H7 (cell line): ENCODE results near the gene NTN5. TPM values are rescaled to one million over a fixed set of nuclear protein-coding genes. Genes with fewer than 3 reads are reported as not detected.

ENCODE experiments used
- DNase-seq: peaks from one replicate; pipeline ENCODE4 v3.0.0; 2012
- H3K27me3 ChIP-seq: 2 replicates; pipeline ENCODE4 v1.6.0; 2011; ENCODE audit warnings: mild to moderate bottlenecking, low read length; ENCODE audit not compliant: control insufficient read depth, insufficient read depth
- H3K36me3 ChIP-seq: replicated peaks from 2 replicates; pipeline ENCODE4 v1.5.1; 2011; ENCODE audit warnings: low read length; ENCODE audit not compliant: control insufficient read depth, insufficient read depth
- H3K4me3 ChIP-seq: 2 replicates; pipeline ENCODE4 v1.5.1; 2011; ENCODE audit warnings: low read depth, mild to moderate bottlenecking, control low read depth, low read length, moderate library complexity; ENCODE audit not compliant: insufficient read depth
- total RNA-seq: library from RNA; depleted of rRNA; stranded (reverse); fragments of >200 nt; shearing (Covaris generic); gene quantifications from 2 replicates; pipeline ENCODE4 v1.2.3, GENCODE V29; 2014; rRNA removed

Gene NTN5
- total RNA-seq, 1 experiment from 2014 or later, result not detected

DNA sequence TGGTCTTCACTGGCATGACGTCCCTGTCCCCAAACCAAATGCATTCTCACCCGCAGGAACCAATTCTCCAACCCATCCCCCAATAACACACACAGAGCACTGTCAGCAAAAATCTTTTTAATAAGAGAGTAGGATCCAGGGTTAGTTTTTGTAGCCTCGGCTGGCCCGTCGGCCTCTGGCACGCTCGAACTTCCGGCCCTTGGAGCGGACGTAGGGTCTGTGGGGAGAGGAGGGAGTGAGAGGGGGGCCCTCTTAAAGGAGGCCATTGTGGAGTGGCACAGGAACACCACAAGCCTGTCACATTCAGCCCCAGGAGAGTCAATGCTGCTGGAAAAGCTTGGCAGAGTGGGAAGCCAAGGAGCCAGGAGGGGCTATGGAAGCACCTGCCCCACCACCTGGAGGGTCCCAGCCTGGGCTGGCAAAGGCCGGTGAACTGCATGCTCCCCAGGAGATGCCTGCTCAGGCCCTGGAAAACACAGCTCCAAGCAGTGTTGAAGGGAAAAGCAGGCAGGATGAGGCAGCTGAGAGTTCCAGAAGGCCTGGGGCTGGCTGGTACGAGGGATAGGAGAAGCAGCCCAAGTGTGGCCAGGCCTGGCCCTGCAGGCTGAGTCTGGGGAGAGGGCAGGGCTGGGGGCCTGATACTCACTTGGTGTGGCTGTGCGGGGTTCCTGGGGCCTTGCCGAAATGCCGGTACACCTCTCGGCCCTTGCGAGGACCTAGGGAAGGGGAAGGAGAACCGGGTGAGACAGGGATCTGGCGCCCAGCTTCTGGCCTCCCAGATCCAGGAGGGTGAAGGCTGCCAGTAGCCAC lies 57.4 kb downstream of the NTN5 start:
- Histone ChIP-seq H3K4me3 (no peak overlapping the region), H3K27me3 (no peaks in the 10 kb centered on the region), H3K36me3 (peaks cover 31% of the 10 kb centered on the region)
- DNase-seq, result peak; percentile 74

DNA sequence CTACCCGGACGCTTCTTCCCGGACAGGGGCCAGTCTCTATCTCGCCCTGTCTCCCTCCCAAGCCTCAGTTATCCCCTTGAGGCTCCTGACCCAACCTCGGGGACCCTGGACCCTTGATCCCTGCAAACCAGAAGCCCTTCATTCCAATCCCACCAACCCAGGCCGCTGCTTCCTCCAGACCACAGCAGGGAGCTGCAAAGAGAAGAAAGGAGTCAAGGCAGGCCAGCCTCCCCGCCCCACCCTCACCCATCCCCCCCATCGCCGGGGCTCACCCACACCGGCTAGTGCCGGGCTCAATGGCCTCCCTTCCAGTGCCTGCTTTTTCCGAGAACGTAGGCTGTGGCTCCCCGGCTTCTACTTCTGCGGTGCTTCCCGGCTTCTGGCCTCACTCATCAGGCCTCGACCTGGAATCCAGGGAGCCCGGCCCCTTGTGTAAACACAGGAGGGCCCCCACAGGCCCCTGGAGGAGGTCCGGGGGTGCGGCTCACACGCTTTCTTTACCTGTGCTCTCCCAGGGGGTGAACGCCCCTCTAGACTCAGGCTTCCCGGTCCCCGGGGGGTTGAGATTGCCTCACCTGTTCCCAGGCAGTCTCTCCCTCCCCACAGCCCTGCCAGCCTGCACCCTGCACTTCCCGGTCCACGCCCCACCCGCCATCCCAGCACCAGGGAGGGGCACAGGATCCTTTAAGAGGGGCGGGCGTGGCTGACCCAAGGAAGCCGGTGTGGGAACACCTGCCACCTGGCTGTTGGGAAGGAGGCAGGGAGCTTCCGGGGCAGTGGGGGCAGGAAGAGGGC lies 58.2 kb downstream of the NTN5 start, which contains the start of gene FAM83E:
TSS of gene FAM83E (minus strand) at position 641 of the 795 bp plus-strand sequence. CDS start 1,704 bp downstream, outside the sequence.
- peak; percentile 97 for DNase-seq
- Histone ChIP-seq H3K4me3 (peak within 1 kb of the TSS; percentile 14), H3K36me3 (peaks cover 31% of the 10 kb centered on the region), H3K27me3 (no peaks in the 10 kb centered on the region)

DNA sequence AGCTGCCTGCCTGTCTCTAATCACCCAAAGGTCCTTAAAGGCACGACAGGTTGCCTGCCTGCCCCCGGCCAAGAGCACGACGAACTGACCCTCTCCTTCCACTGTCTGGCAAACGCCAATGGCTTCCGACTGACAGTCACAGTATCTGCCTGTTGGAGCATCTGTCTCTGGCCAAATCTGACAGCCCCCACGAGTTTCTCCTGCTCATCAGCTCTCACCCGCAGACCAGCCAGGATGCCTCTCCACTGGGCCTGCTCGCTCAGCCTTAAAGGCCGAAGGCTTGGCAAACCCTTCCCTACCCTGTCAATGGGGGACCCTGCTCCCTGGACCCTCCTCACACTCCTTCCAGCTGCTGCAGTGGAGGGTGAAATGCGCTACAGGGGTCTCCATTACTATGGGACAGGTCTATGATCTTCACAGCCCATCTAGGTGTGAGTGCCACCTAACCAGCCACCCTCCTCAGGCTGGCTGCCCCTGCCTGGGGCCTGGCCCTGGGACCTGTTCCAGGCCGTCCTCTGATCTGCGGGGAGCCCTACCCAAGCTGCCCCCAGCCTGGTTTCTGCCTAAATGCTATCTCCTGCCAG lies 58.9 kb downstream of the NTN5 start:
- Histone ChIP-seq H3K36me3 (peaks cover 31% of the 10 kb centered on the region), H3K27me3 (no peaks in the 10 kb centered on the region), H3K4me3 (no peak overlapping the region)
- no peak for DNase-seq

DNA sequence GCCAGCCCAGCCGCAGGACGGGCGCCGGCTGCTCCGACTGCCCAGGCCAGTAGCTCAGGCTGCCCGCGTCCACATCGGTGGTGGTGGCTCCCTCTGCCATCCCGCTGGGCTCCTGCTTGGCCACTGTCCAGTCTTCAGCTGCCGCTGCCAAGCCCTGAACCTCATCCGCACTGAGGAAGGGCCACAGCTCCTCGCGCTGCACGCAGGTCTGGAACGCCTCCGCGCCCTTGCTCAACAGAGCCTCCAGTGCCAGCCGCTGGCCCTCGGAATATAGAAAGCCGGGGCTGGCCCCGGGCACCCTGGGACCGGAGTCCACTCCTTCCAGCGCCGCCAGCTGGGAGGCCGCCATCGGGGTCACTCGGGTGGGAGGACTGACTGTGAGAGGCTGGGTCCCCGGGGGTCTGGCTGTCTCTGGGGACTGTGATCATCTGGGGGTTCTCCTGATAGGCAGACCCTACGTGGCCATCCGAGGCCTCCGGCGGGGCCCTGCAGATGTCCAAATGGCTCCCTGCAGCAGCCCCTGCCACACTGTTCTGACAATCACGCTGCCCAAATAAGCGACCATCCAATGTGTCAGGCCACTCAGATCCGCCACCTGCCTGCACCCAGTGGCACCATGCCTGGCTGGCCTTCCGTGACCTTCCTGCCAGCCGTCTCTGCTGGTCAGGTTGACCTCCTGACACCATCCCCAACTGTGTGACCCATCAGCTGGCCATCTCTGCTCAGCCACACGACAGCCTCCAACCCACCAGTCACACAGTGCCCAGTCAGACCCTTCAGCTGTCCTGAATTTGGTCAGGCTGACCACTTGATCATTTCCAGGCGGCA lies 59.6 kb downstream of the NTN5 start:
- Histone ChIP-seq H3K4me3 (no peak overlapping the region), H3K36me3 (peaks cover 31% of the 10 kb centered on the region), H3K27me3 (no peaks in the 10 kb centered on the region)
- DNase-seq, result no peak

DNA sequence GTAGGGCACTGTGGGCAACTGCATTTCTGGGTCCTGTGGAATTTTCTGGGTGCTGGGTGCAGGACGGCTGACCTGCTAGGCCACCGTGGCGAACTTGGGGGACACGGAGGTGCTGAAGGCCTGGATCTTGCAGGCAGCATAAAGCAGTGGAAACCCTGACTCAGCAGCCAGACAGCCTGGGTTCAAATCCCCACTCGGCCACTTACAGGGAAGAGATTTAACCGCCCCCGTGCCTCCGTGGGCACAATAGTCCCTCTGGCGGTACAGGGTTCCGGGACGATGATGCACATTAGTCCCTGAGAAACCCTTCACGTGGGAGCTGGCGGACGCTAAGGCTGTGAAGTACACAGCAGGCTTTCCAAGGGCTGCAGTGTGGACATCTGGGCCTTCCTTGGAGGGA lies 60.9 kb downstream of the NTN5 start:
- no peak for DNase-seq
- H3K36me3 ChIP-seq, result peaks cover 23% of the 10 kb centered on the region
- H3K27me3 ChIP-seq, result no peaks in the 10 kb centered on the region

More for the DNA sequence above, 60.9 kb downstream of the NTN5 start:
- H3K4me3 ChIP-seq, result no peak overlapping the region

Other genes starting within 250 kb of the NTN5 start
- 80.6 and 97.8 TPM in 2 replicates for gene GRWD1, start 227.0 kb downstream of the NTN5 start, total RNA-seq
- 0.21 and 0.70 TPM in 2 replicates for gene KCNJ14, start 217.4 kb downstream of the NTN5 start, total RNA-seq
- 42.9 and 51.3 TPM in 2 replicates for gene CYTH2, start 203.6 kb downstream of the NTN5 start, total RNA-seq
- 3.0 and 3.6 TPM in 2 replicates for gene LMTK3, start 161.2 kb downstream of the NTN5 start, total RNA-seq
- gene SULT2B1, start 120.8 kb downstream of the NTN5 start, total RNA-seq, result 1.8 and 2.8 TPM in 2 replicates
- gene SPACA4, start 66.3 kb downstream of the NTN5 start, total RNA-seq, result not detected in 2 replicates
- gene FAM83E, start 57.9 kb downstream of the NTN5 start, total RNA-seq, result 3.8 and 4.0 TPM in 2 replicates
- gene RPL18, start 53.8 kb downstream of the NTN5 start, total RNA-seq, result 3,978 and 5,156 TPM in 2 replicates
- 10.9 and 26.4 TPM in 2 replicates for gene SPHK2, start 53.5 kb downstream of the NTN5 start, total RNA-seq
- 11.2 and 18.2 TPM in 2 replicates for gene DBP, start 35.6 kb downstream of the NTN5 start, total RNA-seq
- 10.8 and 24.0 TPM in 2 replicates for gene CA11, start 26.8 kb downstream of the NTN5 start, total RNA-seq
- 0.78 and 1.8 TPM in 2 replicates for gene FUT2, start 23.0 kb upstream of the NTN5 start, total RNA-seq
- gene MAMSTR, start 46.7 kb upstream of the NTN5 start, total RNA-seq, result 1.7 and 2.4 TPM in 2 replicates
- 4.5 and 4.6 TPM in 2 replicates for gene RASIP1, start 67.6 kb upstream of the NTN5 start, total RNA-seq
- gene IZUMO1, start 73.9 kb upstream of the NTN5 start, total RNA-seq, result 0.18 and 0.24 TPM in 2 replicates
- 6.1 and 8.2 TPM in 2 replicates for gene FUT1, start 79.6 kb upstream of the NTN5 start, total RNA-seq
- gene FGF21, start 82.5 kb upstream of the NTN5 start, total RNA-seq, result 0.35 TPM in 1 of 2 replicates, not detected in the other
- gene BCAT2, start 138.0 kb upstream of the NTN5 start, total RNA-seq, result 31.5 and 40.0 TPM in 2 replicates
- 9.9 and 18.0 TPM in 2 replicates for gene HSD17B14, start 163.5 kb upstream of the NTN5 start, total RNA-seq
- 20.6 and 25.6 TPM in 2 replicates for gene PLEKHA4, start 195.6 kb upstream of the NTN5 start, total RNA-seq
- gene PPP1R15A, start 199.4 kb upstream of the NTN5 start, total RNA-seq, result 20.3 and 21.6 TPM in 2 replicates
- 0.52 and 1.1 TPM in 2 replicates for gene TULP2, start 225.7 kb upstream of the NTN5 start, total RNA-seq
- gene NUCB1, start 227.3 kb upstream of the NTN5 start, total RNA-seq, result 173 and 203 TPM in 2 replicates